GM20431 (cell line): ENCODE data around the gene GINS1.

ENCODE experiments used
- in situ Hi-C: fragments of 300-500 bp; cut with MseI, MboI; formaldehyde crosslinking; loops from one replicate; pipeline ENCODE4 v1.15.0; 2020; ENCODE audit warnings: low sequenced_read_pairs; ENCODE audit not compliant: unreplicated experiment

Gene GINS1

DNA sequence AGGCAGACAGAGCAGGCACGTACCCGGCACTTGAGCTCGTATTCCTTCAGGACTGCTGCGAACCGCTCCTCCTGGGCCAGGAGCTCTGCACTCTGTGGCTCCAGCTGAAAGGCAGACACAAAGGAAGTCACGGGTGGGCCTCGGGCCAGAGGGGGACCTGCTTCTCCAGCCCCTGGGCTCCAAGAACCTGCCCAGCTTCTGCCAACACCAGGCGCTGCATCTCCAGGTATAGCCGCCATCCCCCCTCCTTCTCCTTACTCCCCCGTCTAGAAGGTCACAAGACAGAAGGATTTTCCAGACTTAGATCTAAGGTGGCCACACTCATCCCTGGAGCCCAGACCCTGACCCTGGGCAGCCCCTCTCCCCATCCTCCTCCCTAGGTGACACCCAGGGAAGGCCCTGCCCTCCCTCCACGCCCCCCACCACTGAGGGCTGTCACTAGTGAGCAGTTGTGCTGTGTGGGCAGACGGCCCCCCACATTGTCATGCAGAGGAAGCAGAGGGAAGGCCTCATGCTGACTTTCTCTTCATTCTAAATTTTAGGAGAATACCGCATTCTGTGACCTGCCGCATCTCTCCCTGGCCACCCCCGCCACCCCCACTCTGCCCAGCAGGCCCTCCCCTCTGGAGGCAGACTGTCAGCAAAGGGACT is 81.9 kb downstream of the GINS1 start:
- in situ Hi-C loops, result no loop called here

DNA sequence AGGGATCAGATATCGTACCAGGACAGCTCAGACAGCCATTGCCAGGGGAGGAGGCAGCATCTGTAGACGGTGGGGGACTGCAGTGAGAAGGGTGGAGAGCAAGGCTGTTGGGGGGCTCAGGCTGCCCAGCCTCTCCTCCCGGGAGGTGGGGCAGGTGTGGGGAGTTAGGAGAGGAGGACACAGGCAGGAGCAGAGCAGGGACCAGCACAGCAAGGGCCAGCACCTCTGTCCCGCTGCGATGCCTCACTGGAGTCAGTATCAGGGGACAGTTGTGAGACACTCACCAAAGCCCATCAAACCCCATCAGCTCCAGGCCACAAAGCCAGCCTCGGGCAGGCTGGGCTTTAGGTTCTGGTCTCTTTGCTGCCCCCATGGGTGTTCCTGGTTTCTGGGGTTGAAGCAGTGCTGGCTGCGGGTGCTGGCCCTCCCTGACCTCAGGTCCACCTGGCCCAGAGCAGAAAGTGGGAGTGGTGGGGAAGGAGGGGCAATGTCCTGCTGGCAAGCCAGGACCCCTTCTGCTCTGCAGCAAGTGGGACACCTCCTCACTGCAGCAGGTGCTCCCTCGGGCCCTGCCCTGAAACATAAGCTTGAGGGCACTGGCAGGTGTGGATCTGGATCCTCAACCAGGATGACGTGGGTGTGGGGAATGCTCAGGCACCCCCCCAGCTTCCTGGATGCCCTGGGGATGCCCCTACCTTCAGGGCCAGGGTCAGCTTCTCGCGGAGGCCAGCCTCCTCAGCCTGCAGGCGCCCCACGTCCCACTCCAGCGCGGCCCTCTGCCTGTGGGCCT is 83.4 kb downstream of the GINS1 start:
- in situ Hi-C loops, result no loop called here

DNA sequence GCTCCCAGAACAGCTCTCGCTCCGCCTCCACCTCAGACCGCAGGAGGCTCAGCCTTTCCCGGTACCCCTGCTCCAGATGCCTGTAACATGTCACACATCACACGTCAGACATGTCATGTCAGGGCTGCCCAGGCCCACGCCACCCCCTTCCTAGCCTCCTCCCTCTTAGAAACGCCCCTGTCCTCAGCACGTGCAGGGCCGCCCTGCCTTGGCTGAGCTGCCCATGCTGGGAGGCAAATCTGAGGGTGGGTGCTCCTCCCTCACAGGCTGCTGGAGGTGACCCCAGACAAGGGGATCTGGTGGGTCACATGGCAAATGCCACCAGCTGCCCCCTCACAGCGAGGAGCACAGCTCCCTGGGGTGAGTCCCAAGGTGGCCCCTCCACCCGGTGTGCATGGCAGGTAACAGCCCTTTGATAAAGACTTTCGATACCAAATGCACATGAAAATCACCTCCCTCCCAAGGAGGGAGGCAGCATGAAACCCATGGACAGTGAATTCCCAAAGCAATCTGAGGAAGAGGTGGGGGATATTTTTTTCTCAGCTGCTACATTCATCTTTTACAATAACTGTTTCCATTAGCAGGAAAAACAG is 84.1 kb downstream of the GINS1 start:
- in situ Hi-C loops, result no loop called here

DNA sequence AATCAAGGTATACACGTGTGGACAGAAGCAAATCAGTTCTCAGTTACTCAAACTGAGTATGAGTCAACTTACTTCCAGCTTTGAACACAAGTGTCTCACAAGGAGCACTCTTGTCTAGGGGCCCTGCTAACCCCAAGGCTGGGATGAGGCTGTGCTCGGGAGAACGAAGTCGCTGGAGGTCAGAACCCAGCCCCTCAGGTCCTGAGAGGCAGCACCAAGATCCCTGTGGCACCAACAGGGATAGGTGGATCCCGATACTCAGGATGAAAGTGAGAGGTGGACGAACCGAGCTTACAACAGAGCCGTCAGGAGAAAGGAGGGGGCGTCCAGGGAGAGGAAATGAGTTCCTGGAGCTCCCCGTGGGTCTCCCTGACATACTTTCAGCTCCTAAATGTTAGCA is 85.7 kb downstream of the GINS1 start:
- in situ Hi-C loops, result no loop called here

DNA sequence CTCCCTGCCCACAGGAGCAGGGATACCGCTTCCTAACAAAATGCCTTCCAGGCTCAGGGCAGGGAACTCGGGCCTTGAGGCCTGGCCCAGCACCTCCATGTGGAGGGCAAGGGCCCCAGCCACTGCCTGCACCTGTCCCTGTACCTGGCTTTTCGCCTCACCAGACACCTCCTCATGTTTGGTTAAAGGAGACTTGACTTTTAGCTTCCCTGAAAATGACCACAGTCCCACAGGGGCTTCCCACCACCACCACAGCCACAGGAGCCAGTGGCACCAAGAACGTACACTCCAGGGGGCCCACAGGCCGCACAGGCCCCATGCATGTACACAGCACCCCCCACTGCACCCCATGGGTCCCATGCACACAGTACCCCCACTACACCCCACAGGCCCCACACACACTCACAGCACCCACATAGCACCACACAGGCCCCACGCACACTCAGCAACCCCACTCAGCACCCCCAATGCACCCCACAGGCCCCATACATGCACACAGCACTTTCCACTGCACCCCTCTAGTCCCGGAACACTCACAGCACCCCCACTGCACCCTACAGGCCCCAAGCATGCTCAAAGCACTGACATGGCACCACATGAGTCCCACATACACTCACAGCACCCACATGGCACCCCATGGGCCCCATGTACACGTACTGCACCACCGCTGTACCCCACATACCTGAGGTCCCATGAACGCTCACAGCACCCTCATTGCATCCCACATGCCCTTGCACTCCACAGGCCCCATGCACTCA is 86.5 kb downstream of the GINS1 start:
- in situ Hi-C loops, result no loop called here

DNA sequence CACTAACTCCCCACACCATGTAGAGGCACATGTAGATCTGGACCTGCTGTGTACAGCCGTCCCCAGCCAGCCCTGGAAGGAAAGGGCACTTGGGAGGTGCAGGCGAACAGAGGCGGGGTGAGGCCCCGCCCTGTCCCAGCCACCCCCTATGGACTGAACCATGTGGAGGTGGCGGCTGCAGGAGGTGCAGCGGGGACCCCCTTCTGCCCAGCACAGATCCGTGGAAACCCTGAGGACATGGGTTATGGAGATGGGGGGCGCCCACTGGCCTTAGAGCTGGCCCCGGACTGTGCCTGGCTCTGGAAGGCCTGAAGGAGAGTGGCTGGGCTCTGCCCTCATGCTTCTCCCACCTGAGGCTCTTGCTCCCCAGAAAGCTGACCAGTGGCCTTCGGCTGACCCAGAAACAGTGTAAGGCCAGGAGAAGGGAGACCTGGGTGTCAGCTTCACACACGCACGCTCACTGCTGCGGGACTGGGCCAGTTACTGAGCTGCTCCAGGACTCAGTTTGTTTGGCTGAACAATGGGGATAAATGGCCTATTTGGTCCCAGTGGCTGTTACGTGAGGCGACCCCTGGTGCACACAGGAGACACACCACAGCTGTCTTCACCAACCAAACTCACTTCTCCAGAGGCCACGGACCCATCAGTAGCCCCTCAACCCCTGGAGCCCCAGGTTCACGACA is 87.2 kb downstream of the GINS1 start:
- in situ Hi-C loops, result no loop called here

DNA sequence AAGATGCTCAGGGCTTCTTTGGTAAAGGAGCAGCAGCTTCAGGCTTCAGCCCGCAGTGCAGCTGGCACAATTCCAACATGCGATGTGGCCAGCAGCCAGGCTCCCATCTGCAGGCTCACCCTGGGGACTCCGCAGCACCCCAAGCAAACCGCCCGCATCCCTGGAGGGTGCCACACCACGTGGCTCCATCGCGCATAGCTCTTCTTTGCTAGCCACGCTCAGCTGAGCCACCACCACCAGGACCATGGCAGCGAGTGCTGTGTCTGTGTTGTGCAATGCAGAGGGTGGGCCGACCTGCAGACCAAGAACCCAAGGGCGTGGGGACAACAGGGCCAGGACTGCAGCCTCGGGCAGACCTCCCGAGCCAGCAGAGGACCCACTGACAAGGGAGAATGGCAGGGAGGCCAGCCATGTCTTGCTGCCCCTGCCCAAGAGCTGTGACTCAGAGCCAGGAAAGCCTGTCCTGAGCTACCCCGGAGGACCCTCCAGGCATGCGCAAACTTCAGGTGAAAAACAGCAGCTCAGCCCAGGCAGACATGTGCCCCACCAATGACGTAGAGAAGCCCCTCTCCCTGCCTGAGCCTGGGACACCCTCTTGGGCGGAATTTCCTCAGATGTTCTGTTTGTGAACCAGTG is 87.8 kb downstream of the GINS1 start:
- in situ Hi-C loops, result no loop called here

DNA sequence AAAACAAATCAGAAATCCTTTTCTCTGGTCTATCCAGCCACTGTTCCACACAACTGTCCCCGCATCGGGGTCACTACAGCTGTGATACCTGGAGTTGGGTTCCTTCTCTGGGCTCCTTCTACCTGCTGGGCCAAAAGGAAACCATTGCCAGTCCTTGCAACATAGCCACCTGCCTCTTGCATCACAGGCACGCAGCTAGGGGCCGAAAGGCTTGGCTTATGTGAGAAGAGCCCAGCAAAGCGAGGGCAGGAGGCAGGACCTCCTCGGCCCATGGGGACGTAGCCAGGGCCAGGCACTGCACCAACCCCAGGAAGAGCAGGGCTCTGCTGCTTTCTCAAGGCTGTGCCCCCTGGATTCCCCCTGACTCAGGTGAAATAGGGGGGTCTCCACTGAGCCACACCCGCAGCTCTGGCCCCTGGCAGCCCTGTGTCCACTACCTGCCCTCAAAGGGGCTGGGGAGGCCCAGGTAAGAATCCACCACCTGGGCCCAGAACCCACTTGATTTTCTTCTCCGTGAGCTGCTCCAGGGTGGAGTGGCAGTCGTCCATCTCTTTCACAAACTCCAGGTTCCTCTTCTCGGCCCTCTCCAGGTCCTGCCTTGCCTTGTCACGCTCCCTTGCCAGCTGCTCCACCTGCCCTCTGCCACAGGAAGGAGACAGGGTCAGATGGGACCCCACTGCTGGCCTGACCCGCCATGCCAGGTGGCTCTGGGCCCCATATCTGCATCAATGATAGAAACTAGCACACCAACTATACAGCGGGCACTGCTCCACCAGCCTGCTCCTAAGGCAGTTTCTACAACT is 88.9 kb downstream of the GINS1 start:
- in situ Hi-C loops, result no loop called here

DNA sequence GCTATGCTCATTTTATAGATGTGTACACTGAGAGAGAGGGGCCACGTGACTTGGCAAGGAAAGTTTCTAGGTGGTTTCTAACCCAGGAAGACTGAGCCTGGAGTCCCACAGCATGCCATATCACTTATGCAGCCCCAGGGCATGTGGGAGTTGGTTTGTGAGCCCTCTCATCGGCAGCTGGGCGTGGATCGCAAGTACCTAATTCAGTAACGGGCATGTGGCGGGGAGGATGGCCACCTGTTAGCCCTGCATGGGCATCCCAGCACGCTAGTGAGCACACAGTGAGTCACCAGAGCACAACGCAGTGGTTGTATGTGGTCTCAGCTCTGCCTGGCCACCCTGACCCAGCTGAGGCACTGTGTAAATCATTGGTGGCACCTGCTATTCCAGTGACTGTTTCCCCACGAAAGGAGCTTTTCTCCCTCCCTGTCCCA is 89.5 kb downstream of the GINS1 start:
- in situ Hi-C loops, result no loop called here

DNA sequence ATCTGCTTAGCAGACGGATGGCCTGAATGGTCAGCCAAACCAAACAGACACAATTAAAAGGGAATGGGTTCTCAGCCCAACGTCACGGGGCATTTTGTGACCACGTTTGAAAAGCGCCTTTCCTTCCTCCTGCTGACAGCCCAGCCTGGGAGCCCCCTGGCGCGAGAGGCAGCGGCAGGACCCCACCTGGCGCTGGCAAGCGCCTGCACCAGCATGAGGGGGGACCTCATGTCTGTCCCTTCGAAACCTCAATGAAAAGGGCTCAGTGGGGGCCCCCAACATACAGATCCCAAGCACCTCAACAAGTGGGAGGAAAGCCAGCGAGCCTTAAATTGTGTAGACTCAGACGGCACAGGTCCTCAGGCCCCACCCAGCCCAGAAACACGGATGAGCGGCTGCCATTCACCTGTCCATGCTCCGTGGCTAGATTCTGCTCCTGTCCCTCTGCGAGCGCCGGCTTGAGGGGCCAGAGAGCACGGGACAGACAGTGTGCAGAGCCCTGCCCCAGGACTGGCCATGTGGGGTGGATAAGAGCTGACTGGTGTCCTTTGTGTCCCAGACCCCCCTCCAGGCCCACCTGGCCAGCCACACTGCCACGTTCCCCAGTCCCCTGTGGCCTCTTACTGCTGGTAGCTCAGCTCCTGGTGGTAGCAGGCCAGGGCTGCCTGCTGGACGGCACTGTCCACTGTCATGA is 90.3 kb downstream of the GINS1 start:
- in situ Hi-C loops, result no loop called here
